ENCODE data around the gene ZNF330. TPM values are rescaled to one million over a fixed set of nuclear protein-coding genes. Genes with fewer than 3 reads are reported as not detected.

The ZNF330 gene
- total RNA-seq, 1 experiment from 2014 or later: 18.9 TPM

GRCh38 chr4:141258558-141258957, 37.9 kb downstream of the ZNF330 start:
- in situ Hi-C loops (cut with HindIII; ENCODE audit: low pct_unique_long_range_greater_than_20kb, low sequenced_read_pairs) (no loop called here), intact Hi-C loops (cut with micrococcal nuclease; ENCODE audit: unreplicated experiment) (no loop called here)
- H3K36me3 ChIP-seq (ENCODE audit: control insufficient read depth, insufficient read depth, low read length): no peaks in the 10 kb centered on the region
- no peak overlapping the region for H3K27ac ChIP-seq (ENCODE audit: low read length)
- no peaks in the 10 kb centered on the region for H3K9me3 ChIP-seq (ENCODE audit: control insufficient read depth, insufficient read depth, low read depth, low read length)
- no peak for TF ChIP-seq CTCF (IDR thresholded peaks at IDR 0.05)
- TF ChIP-seq REST (IDR thresholded peaks at IDR 0.05; ENCODE audit: insufficient read depth in 1 of 2, low read depth in 2 of 2, low read length in 1 of 2): no peak
- no peak for TF ChIP-seq TCF7L2 (IDR thresholded peaks at IDR 0.05; ENCODE audit: low read depth, low read length)
- TF ChIP-seq SIN3A (IDR thresholded peaks at IDR 0.05; ENCODE audit: borderline replicate concordance, insufficient read depth, low read depth, low read length): no peak
- TF ChIP-seq POLR2AphosphoS5 (IDR thresholded peaks at IDR 0.05; ENCODE audit: low read depth, low read length): no peak
- ATAC-seq (no peak), DNase-seq (ENCODE audit: low read depth, low spot score) (no peak)
- no peaks in the 10 kb centered on the region for H3K4me1 ChIP-seq (ENCODE audit: control insufficient read depth, insufficient read depth, low read length)
- BruUV-seq (replicated peaks): no TSS peak
- no peaks in the 10 kb centered on the region for H3K27me3 ChIP-seq (ENCODE audit: control insufficient read depth, insufficient read depth, low read length)
- no peak overlapping the region for H3K4me3 ChIP-seq (ENCODE audit: low read depth in 2 of 2, low read length in 2 of 2)
- POLR2A ChIA-PET: no interaction called here
- CTCF ChIA-PET: no interaction called here

GRCh38 chr4:141275834-141276233, 55.1 kb downstream of the ZNF330 start:
- in situ Hi-C loops (cut with HindIII; ENCODE audit: low pct_unique_long_range_greater_than_20kb, low sequenced_read_pairs) (no loop called here), intact Hi-C loops (cut with micrococcal nuclease; ENCODE audit: unreplicated experiment) (no loop called here)
- H3K27me3 ChIP-seq (ENCODE audit: control insufficient read depth, insufficient read depth, low read length): peaks cover 3% of the 10 kb centered on the region; the same call in 1 of the 2 replicates
- no peaks in the 10 kb centered on the region for H3K9me3 ChIP-seq (ENCODE audit: control insufficient read depth, insufficient read depth, low read depth, low read length)
- BruUV-seq (replicated peaks): no TSS peak
- DNase-seq (ENCODE audit: low read depth, low spot score): no peak
- H3K4me1 ChIP-seq (ENCODE audit: control insufficient read depth, insufficient read depth, low read length): no peaks in the 10 kb centered on the region
- no peak for ATAC-seq
- H3K27ac ChIP-seq (ENCODE audit: low read length): no peak overlapping the region
- no peak overlapping the region for H3K4me3 ChIP-seq (ENCODE audit: low read depth in 2 of 2, low read length in 2 of 2)
- no peaks in the 10 kb centered on the region for H3K36me3 ChIP-seq (ENCODE audit: control insufficient read depth, insufficient read depth, low read length)
- ChIA-PET CTCF (no interaction called here), POLR2A (interaction anchor here (0.6 kb wide), 1 partner anchor 84 kb away, joined by 9 read pairs; no protein-coding TSS in a partner anchor)
- no peak for TF ChIP-seq POLR2AphosphoS5 (IDR thresholded peaks at IDR 0.05; ENCODE audit: low read depth, low read length)
- no peak for TF ChIP-seq CTCF (IDR thresholded peaks at IDR 0.05)
- TF ChIP-seq TCF7L2 (IDR thresholded peaks at IDR 0.05; ENCODE audit: low read depth, low read length): no peak
- TF ChIP-seq REST (IDR thresholded peaks at IDR 0.05; ENCODE audit: insufficient read depth in 1 of 2, low read depth in 2 of 2, low read length in 1 of 2): no peak
- TF ChIP-seq SIN3A (IDR thresholded peaks at IDR 0.05; ENCODE audit: borderline replicate concordance, insufficient read depth, low read depth, low read length): no peak
